Fibroblast of lung (primary cell): Measurements from ENCODE around the gene NBPF26.
"Not testable (repeated sequence)": the region's sequence is repeated elsewhere in the genome, so short reads cannot be mapped to it uniquely, and the experiment has no call there.

ENCODE experiments used
- CTCF ChIP-seq, 2 donors: IDR thresholded peaks in 1 of 2; conservative IDR thresholded peaks in 1 of 2; 1 replicate in 1 of 2; 2 replicates in 1 of 2; pipeline ENCODE4 v1.5.1; 2011 to 2012; ENCODE audit warnings: low read length in 2 of 2, control low read depth in 1 of 2, inconsistent platforms in 1 of 2, low read depth in 1 of 2, mild to moderate bottlenecking in 1 of 2
- EZH2 ChIP-seq: IDR thresholded peaks from 2 replicates; pipeline ENCODE4 v1.5.1; 2012; ENCODE audit warnings: low read length, control low read depth, mild to moderate bottlenecking; ENCODE audit errors: missing control alignments

GRCh38 chr1:120687250-120687649, 36.5 kb upstream of the NBPF26 start:
- TF ChIP-seq CTCF (conservative IDR thresholded peaks at IDR 0.05 in 1 of 2, IDR thresholded peaks at IDR 0.05 in 1 of 2; ENCODE audit: low read depth in 1 of 2, low read length in 2 of 2); EZH2: not testable (repeated sequence)
